ENCODE measurements around the gene GMDS.

- TF ChIP-seq, protein P1, sequence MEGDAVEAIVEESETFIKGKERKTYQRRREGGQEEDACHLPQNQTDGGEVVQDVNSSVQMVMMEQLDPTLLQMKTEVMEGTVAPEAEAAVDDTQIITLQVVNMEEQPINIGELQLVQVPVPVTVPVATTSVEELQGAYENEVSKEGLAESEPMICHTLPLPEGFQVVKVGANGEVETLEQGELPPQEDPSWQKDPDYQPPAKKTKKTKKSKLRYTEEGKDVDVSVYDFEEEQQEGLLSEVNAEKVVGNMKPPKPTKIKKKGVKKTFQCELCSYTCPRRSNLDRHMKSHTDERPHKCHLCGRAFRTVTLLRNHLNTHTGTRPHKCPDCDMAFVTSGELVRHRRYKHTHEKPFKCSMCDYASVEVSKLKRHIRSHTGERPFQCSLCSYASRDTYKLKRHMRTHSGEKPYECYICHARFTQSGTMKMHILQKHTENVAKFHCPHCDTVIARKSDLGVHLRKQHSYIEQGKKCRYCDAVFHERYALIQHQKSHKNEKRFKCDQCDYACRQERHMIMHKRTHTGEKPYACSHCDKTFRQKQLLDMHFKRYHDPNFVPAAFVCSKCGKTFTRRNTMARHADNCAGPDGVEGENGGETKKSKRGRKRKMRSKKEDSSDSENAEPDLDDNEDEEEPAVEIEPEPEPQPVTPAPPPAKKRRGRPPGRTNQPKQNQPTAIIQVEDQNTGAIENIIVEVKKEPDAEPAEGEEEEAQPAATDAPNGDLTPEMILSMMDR (IDR thresholded peaks at IDR 0.05; ENCODE audit: borderline replicate concordance, extremely low read depth, low read length, poor library complexity, severe bottlenecking), result no peak
- no peak for TF ChIP-seq EZH2 (IDR thresholded peaks at IDR 0.05; ENCODE audit: borderline replicate concordance, low read depth, low read length, severe bottlenecking)
Measured at GRCh38 chr6:1832844-1833787, 412.3 kb downstream of the GMDS start.

Data from DND-41 (cell line).